Right ventricle myocardium inferior (tissue), 1 donor: ENCODE data around the gene COX6A2. TPM values are rescaled to one million over a fixed set of nuclear protein-coding genes. Genes with fewer than 3 reads are reported as not detected.
"Not testable (repeated sequence)": the region's sequence is repeated elsewhere in the genome, so short reads cannot be mapped to it uniquely, and the experiment has no call there.

Experiments used
- ATAC-seq: fragments of 200-7000 bp; cut with Tn5 transposase; one replicate; pipeline ENCODE4 v1.9.1; 2020; ENCODE audit warnings: mild to moderate bottlenecking, moderate library complexity
- DNase-seq: peaks from one replicate; pipeline ENCODE4 v3.0.0; 2021; ENCODE audit errors: missing footprints
- intact Hi-C: fragments of 100-400 bp; cut with DNase I; formaldehyde crosslinking; loops from one replicate; pipeline ENCODE4 v1.11.0; 2022
- total RNA-seq: library from RNA; stranded (reverse); fragmentation: NEBNext Ultra II Directional; extraction: Animal tissue kit (Norgen Biotek cat#: 25700); gene quantifications from one replicate; pipeline ENCODE4 v1.2.1, GENCODE V29; 2021
- donor health status: DM: no; HTN: yes; CAD: no; lungs with severe emphysema.

Gene COX6A2
- total RNA-seq, 1 donor from 2014 or later: 1,434 TPM

GRCh38 chr16:31421587-31421986 lies 6.6 kb downstream of the COX6A2 start:
- intact Hi-C loops: no loop called here
- ATAC-seq (no peak), DNase-seq (no peak)

GRCh38 chr16:31420037-31420436 lies 8.1 kb downstream of the COX6A2 start:
- intact Hi-C loops: no loop called here
- DNase-seq (no peak), ATAC-seq (no peak)

- intact Hi-C loops: no loop called here
- ATAC-seq: no peak
- no peak for DNase-seq
Observed at GRCh38 chr16:31417916-31418315, 10.2 kb downstream of the COX6A2 start.

- intact Hi-C loops, DNase-seq, ATAC-seq: not testable (repeated sequence)
Observed at GRCh38 chr16:31417036-31417435, 11.1 kb downstream of the COX6A2 start.

- intact Hi-C loops: no loop called here
- DNase-seq: no peak
- no peak for ATAC-seq
Observed at GRCh38 chr16:31416371-31416770, 11.8 kb downstream of the COX6A2 start.

- ATAC-seq (no peak), DNase-seq (no peak)
- intact Hi-C loops: no loop called here
Observed at GRCh38 chr16:31414706-31415105, 13.5 kb downstream of the COX6A2 start.

- ATAC-seq (no peak), DNase-seq (no peak)
- intact Hi-C loops: no loop called here
Observed at GRCh38 chr16:31413943-31414342, 14.2 kb downstream of the COX6A2 start.

GRCh38 chr16:31413381-31413780 lies 14.8 kb downstream of the COX6A2 start:
- intact Hi-C loops: no loop called here
- ATAC-seq (no peak), DNase-seq (no peak)

- ATAC-seq: no peak
- no peak for DNase-seq
- intact Hi-C loops: no loop called here
Observed at GRCh38 chr16:31412750-31413149, 15.4 kb downstream of the COX6A2 start.

- intact Hi-C loops: no loop called here
- ATAC-seq (no peak), DNase-seq (no peak)
Observed at GRCh38 chr16:31411024-31411844, 16.9 kb downstream of the COX6A2 start.

- intact Hi-C loops: no loop called here
- no peak for ATAC-seq
- no peak for DNase-seq
Observed at GRCh38 chr16:31410082-31410481, 18.1 kb downstream of the COX6A2 start.

GRCh38 chr16:31409433-31409832 lies 18.7 kb downstream of the COX6A2 start:
- DNase-seq (no peak), ATAC-seq (no peak)
- intact Hi-C loops: loop anchor here (10.0 kb wide), 1 partner anchor 65 kb away; no protein-coding TSS in a partner anchor

- no peak for DNase-seq
- intact Hi-C loops: loop anchor here (10.0 kb wide), 1 partner anchor 63 kb away; no protein-coding TSS in a partner anchor
- no peak for ATAC-seq
Observed at GRCh38 chr16:31407406-31407805, 20.8 kb downstream of the COX6A2 start.

GRCh38 chr16:31404353-31405064 lies 23.7 kb downstream of the COX6A2 start:
- intact Hi-C loops: loop anchor here (10.0 kb wide), 1 partner anchor 60 kb away; no protein-coding TSS in a partner anchor
- DNase-seq (no peak), ATAC-seq (peak; percentile 16)

GRCh38 chr16:31403590-31404352 lies 24.4 kb downstream of the COX6A2 start:
- DNase-seq (no peak), ATAC-seq (no peak)
- intact Hi-C loops: loop anchor here (10.0 kb wide), 1 partner anchor 59 kb away; no protein-coding TSS in a partner anchor

- intact Hi-C loops: loop anchor here (10.0 kb wide), 1 partner anchor 58 kb away; no protein-coding TSS in a partner anchor
- DNase-seq (no peak), ATAC-seq (no peak)
Observed at GRCh38 chr16:31402687-31403086, 25.5 kb downstream of the COX6A2 start.

- intact Hi-C loops: loop anchor here (10.0 kb wide), 1 partner anchor 57 kb away; no protein-coding TSS in a partner anchor
- DNase-seq: no peak
- ATAC-seq: no peak
Observed at GRCh38 chr16:31401436-31401835, 26.7 kb downstream of the COX6A2 start.

GRCh38 chr16:31400191-31400590 lies 28.0 kb downstream of the COX6A2 start:
- ATAC-seq (no peak), DNase-seq (no peak)
- intact Hi-C loops: loop anchor here (10.0 kb wide), 1 partner anchor 55 kb away; no protein-coding TSS in a partner anchor

GRCh38 chr16:31397701-31398100 lies 30.5 kb downstream of the COX6A2 start:
- ATAC-seq (no peak), DNase-seq (no peak)
- intact Hi-C loops: no loop called here
